Stimulated activated CD8-positive, alpha-beta memory T cell treated with anti-CD3 and anti-CD28 coated beads, Interleukin-4, amount 100 ng/mL, for 1 hour (primary cell): ENCODE measurements around the gene NARF.
"Not testable (repeated sequence)": the region's sequence is repeated elsewhere in the genome, so short reads cannot be mapped to it uniquely, and the experiment has no call there.

Experiments
- DNase-seq, 2 donors: peaks; one replicate each; pipeline ENCODE4 v3.0.0-alpha.2; 2020; ENCODE audit warnings: low read depth in 2 of 2, low spot score in 1 of 2

The NARF gene

DNA sequence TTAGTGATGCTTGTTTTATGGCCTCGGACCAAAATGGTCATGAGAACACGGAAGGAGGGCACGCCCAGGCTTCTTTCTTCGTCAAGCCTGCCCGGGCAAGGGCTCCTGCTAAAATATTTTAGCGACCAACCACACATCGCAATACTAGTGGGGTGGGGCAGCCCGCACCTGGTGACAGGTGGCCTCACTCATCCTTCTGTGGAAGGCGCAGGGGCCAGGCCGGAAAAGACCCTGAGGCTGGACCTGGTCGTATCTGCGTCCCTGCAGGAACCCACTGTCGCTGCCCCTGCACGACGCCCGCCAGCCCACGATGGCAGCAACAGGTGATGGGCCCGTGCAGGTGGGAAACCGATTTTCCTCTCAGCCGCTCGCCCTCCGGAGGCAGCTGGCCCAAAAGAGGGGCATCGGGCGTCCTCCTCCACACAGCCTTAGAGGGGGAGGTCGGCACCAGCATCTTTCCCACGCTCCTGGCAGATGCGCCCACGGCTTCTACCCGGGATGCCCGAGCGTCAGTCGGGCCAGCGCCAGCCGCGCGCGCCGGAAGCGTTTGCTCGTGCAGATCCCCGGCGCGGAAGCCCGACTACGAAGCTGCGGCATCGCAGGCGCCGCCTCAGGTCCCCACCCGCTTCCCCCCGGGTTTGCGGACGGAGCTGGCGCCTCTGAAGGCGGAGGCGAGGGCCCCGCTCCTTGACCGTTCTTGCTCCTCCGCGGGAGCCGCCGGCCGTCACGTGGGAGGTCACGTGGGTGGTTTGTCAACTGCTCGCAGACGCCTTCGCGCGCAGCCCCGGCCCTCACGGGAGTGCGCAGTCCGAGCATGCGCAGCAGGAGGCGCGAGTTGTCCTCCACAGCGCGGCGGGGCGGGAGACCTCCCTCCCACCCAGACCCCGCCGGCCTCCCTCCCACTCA lies 38.2 kb downstream of the NARF start:
- peak; percentile 74 to 81 for DNase-seq

- peak in 1 of 2 donors; percentile 16 for DNase-seq
Observed at GRCh38 chr17:82497483-82498405, 39.2 kb downstream of the NARF start.

DNA sequence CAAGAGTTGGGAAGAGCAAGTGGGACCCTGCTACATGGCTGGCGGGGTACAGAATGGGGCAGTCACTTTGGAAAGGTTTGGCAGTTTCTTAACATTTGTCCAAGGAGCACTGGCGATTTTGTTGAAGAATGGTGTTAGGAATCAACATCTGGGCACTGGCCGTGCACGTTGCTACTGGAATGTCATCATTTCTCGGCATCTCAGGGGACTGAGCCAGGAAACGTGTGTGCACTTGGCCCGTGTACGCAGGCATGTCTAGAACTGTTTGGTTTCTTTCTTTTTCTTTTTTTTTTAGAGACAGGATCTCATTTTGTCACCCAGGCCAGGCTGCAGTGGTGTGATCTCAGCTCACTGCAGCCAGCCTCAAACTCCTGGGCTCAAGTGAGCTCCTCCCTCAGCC lies 43.7 kb downstream of the NARF start:
- DNase-seq, result no peak

DNA sequence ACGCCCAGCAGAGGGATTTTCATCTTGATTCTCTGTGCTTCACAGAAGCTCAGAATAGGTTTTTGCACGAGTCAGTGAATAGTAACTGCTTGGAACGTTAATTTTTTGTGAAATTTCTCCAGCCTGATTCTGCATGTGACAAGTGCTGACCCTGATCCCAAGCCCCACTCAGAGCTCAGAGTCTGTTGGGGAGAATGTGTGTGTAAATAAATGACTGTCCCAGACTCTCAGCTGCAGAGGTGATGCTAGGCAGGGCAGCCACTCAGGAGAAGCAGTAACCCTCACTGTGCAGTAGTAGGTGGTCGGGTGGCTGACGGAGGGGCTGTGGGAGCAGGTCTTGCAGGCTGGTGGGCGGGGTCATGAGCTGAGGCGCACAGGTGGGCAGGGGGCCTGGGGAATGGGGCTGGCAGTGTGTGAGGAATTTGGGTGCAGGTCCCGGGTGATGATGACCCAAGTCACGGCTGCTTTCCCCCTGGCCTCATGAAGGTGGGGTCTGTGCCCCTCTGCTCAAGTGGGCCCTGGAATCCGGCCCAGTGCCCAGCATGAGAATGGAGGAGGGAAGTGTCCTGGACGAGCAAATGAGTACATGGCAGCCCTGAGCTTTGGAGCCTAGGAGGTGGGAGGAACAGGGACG lies 44.7 kb downstream of the NARF start:
- no peak for DNase-seq

- no peak for DNase-seq
Observed at GRCh38 chr17:82503728-82504308, 45.3 kb downstream of the NARF start.

DNA sequence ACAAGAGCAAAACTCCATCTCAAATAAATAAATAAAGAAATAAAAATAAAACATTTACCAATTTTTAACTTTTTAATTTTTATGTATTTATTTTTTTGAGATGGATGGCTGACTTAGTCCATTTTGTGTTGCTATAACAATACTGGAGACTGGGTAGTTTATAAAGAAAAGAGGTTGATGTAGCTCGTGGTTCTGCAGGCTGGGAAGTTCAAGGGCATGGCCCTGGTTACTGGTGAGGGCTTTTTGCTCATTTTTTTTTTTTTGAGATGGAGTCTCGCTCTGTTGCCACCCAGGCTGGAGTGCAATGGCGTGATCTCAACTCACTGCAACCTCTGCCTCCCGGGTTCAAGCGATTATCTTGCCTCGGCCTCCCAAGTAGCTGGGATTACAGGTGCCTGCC lies 46.8 kb downstream of the NARF start:
- no peak for DNase-seq

- DNase-seq, result not testable (repeated sequence)
Observed at GRCh38 chr17:82506402-82506801, 47.9 kb downstream of the NARF start.

DNA sequence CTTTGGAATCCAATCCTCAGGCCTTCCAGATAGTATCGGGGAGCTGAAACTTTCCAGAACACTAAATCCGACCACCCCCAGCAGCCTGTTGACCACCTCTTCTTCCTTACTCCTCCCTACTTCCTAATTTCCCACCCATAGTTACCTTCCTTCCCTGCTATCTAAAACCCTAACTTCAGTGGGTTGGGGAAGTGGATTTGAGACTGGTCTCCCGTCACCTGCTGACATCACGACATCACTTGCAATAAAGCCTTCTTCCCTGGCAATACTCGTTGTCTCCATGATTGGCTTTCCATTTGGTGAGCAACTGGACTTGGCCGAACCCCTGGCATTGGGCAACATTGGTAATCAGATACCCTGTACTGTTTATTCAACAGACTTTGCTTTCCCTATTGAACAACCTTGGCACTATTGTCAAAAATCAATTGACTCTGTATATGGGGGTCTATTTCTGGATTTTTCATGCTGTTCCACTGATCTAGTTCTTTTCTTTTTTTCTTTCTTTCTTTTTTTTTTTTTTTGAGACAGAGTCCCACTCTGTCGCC lies 49.2 kb downstream of the NARF start:
- no peak for DNase-seq

DNA sequence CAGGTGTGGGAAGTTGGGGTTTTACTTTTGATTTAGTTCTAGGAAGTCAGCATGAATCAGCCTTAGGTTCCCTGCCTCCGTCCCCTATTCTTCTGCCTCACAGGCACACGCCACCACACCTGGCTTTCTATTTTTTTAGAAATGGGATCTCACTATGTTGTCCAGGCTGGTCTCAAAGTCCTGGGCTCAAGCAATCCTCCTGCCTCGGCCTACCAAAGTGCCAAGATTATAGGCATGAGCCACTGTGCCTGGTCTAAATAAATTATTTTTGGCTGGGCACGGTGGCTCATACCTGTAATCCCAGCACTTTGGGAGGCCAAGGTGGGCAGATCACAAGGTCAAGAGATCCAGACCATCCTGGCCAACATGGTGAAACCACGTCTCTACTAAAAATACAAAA lies 53.1 kb downstream of the NARF start:
- not testable (repeated sequence) for DNase-seq

- DNase-seq, result not testable (repeated sequence)
Observed at GRCh38 chr17:82513864-82514263, 55.3 kb downstream of the NARF start.

DNA sequence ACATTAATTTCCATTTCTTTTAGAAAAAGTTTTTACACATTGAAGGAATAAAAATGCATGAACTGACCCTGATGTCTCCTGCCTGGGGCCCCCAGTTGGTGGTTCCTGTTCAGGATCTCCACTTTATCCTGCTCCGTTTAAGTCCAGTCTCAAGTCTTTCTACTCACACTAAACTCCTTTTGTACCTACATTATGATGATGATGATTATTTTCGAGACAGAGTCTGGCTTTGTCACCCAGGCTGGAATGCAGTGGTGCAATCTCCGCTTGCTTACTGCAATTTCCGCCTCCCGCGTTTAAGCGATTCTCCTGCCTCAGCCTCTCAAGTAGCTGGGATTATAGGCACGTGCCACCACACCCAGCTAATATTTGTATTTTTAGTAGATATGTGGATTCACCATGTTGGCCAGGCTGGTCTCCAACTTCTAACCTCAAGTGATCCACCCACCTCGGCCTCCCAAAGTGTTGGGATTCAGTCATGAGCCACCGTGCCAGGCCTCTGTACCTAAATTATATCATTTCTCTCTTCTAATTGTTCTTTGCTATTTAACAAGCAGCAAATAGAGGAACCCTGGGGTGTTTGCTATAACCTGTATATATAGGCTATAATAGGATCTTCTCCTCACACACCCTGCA lies 58.8 kb downstream of the NARF start:
- no peak for DNase-seq

DNA sequence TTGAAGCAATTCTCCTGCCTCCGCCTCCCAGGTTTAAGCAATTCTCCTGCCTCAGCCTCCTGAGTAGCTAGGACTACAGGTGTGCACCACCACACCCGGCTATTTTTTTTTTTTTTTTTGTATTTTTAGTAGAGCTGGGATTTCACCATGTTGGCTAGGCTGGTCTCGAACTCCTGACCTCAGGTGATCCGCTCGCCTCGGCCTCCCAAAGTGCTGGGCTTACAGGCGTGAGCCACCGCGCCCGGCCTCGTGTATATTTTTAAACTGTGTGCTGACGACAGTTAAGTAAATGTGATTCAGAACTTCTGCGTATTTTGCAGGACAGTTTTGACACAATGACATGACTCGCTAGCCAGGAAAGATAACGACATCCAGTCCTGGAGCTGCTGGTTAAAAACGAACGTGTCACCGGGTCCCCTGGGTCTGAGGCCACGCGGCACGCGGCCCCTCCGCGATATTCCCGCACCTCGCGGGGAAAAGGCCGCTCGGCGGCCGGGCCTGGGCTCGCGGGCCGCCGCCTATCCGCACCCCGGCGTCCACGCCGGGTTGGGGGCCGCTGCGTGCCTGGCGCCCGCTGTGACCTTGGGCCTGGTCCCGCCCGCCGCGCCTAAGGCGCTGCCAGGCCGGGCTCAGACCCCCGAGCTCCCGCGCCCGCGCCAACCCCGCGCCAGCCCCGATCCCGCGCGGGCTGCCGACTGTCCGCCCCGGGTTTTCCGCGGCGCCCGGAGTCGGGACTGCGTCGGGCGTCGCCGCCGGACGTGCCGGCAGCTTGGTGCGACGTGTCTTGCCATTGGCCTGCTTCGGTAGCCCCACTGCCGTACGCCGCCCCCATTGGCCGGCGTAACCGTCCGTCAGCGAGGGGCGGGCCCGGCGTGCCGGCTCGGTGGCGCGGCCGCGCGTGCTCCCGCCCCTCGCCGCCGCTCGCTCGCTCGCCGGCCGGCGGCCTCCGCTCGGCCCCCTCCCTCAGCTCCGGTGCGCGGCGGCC lies 60.6 kb downstream of the NARF start, which contains the start of gene FOXK2:
TSS of gene FOXK2 (plus strand) at position 907 of the 985 bp plus-strand sequence. CDS start 157 bp downstream, outside the sequence.
- DNase-seq, result peak; percentile 75 to 85

- DNase-seq, result no peak
Observed at GRCh38 chr17:82519971-82520903, 61.7 kb downstream of the NARF start.

GRCh38 chr17:82524540-82524939 lies 66.0 kb downstream of the NARF start:
- DNase-seq, result no peak

GRCh38 chr17:82525712-82526111 lies 67.2 kb downstream of the NARF start:
- DNase-seq, result no peak

- no peak for DNase-seq
Observed at GRCh38 chr17:82527898-82528297, 69.4 kb downstream of the NARF start.

DNA sequence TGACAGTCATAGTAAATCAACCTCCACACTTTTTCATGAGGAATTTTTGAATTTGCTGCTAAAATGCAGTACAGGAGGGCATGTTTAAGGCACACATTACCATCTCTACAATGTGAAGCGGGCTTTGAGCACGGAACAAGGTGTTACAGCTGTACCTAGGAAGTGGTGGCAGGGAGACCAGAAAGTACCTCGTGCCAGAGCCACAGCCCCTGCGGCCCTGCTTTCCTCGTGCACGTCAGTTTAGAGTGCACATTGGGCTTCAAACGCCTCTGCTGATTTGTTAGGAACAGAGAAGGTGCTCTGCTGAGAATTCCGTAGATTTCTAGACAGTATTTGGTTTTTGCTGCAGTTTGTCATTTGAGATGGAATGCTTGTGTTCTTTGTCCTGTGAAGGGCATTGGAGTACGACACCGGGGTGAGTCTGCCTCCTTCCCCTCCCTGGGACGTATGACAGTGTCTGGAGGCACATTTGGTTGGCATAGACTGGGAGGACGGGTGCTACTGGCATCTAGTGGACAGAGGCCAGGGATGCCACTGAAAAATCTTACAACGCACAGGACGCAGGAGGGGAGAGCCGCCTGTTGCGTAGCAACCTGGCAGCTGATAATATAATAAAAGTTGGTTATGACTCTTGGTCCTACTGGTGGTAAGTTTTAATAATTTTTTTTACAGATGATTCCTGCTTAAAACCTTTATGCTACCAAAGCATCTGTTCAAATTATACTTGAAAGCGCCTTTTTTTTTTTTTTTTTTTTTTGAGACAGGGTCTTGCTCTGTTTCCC lies 70.1 kb downstream of the NARF start:
- DNase-seq, result no peak
